Gastroesophageal sphincter (tissue), 4 donors: ENCODE data around the gene PRPF6. TPM values are rescaled to one million over a fixed set of nuclear protein-coding genes. Genes with fewer than 3 reads are reported as not detected.

Experiments
- ATAC-seq: fragments of 150-250 bp; one replicate; pipeline ENCODE4 v1.9.1; 2016; ENCODE audit warnings: mild to moderate bottlenecking, moderate library complexity
- H3K27ac ChIP-seq, 4 donors: fragments of 200-600 bp; sonication (generic) in 3 of 4; 1 replicate in 3 of 4; 2 replicates in 1 of 4; pipeline ENCODE4 v1.5.1; 2016 to 2019
- H3K27me3 ChIP-seq: fragments of 200-600 bp; sonication (generic); one replicate; pipeline ENCODE4 v1.5.1; 2019
- H3K36me3 ChIP-seq, 2 donors: fragments of 200-600 bp; sonication (generic); one replicate each; pipeline ENCODE4 v1.5.1; 2019; ENCODE audit warnings: control low read depth in 1 of 2
- H3K4me1 ChIP-seq, 3 donors: fragments of 200-600 bp; sonication (generic); 1 replicate in 2 of 3; 2 replicates in 1 of 3; pipeline ENCODE4 v1.5.1; 2016 to 2019; ENCODE audit warnings: control low read depth in 2 of 3
- H3K4me3 ChIP-seq, 2 donors: fragments of 200-600 bp; sonication (generic); one replicate each; pipeline ENCODE4 v1.5.1; 2019; ENCODE audit warnings: mild to moderate bottlenecking in 1 of 2, moderate library complexity in 1 of 2
- H3K9me3 ChIP-seq, 3 donors: fragments of 200-600 bp; sonication (generic); one replicate each; pipeline ENCODE4 v1.5.1; 2017 to 2019; ENCODE audit warnings: control low read depth in 2 of 3
- EP300 ChIP-seq: sonication (generic); formaldehyde crosslinking; IDR thresholded peaks from one replicate; pipeline ENCODE4 v1.6.1; 2017; ENCODE audit warnings: antibody characterized with exemption, mild to moderate bottlenecking
- POLR2A ChIP-seq, 2 donors: fragments of 450-650 bp; IDR thresholded peaks; one replicate each; pipeline ENCODE4 v1.6.1; 2017; ENCODE audit warnings: antibody characterized with exemption in 2 of 2, mild to moderate bottlenecking in 2 of 2, moderate library complexity in 1 of 2
- POLR2AphosphoS5 ChIP-seq: sonication (generic); formaldehyde crosslinking; IDR thresholded peaks from one replicate; pipeline ENCODE4 v1.6.1; 2017; ENCODE audit warnings: antibody characterized with exemption
- WGBS, 2 donors: methylation state at CpG; one replicate each; pipeline ENCODE4 v1.1.5; 2018; ENCODE audit warnings: low coverage in 1 of 2; 5-methylcytosine and 5-hydroxymethylcytosine counted together
- total RNA-seq, 4 donors: library from RNA; depleted of rRNA; stranded (reverse); fragments of >200 nt; gene quantifications; one replicate each; pipeline ENCODE4 v1.1.0, GENCODE V29; 2016
- TF ChIP-seq, protein P1 (sequence below), 4 experiments: fragments of 200-600 bp in 2 of 4; fragments of 450-650 bp in 2 of 4; sonication (generic) in 1 of 4; IDR thresholded peaks; one replicate each; pipeline ENCODE4 v1.5.1; 2017 to 2019; ENCODE audit warnings: antibody characterized with exemption in 4 of 4, mild to moderate bottlenecking in 2 of 4, moderate library complexity in 2 of 4

Gene PRPF6
- total RNA-seq, 4 donors from 2014 or later = 53.7 to 73.0 (median 67.6) TPM

DNA sequence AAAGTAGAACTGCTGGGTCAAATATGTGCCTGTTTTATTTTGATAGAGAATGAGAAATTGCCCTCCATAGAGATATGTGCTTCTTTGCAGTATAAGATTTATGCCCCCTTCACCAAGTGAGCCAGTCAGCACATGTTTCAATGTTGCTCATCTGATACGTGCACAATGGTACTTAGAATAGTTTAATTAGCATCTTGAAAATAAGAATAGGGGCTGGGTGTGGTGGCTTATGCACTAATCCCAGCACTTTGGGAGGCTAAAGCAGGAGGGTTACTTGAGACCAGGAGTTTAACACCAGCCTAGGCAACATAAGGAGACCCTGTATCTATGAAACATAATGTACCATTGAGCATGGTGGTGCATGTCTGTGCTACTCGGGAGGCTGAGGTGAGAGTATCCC lies 34.7 kb downstream of the PRPF6 start:
- no peaks in the 10 kb centered on the region for H3K9me3 ChIP-seq
- H3K36me3 ChIP-seq = peaks cover 0 to 92% of the 10 kb centered on the region in 2 donors
- 75 to 79% methylated on average over 2 of the region's 2 CpGs for WGBS, 2 donors
- no peak overlapping the region for H3K27ac ChIP-seq
- TF ChIP-seq POLR2AphosphoS5 = no peak
- TF ChIP-seq, protein P1, sequence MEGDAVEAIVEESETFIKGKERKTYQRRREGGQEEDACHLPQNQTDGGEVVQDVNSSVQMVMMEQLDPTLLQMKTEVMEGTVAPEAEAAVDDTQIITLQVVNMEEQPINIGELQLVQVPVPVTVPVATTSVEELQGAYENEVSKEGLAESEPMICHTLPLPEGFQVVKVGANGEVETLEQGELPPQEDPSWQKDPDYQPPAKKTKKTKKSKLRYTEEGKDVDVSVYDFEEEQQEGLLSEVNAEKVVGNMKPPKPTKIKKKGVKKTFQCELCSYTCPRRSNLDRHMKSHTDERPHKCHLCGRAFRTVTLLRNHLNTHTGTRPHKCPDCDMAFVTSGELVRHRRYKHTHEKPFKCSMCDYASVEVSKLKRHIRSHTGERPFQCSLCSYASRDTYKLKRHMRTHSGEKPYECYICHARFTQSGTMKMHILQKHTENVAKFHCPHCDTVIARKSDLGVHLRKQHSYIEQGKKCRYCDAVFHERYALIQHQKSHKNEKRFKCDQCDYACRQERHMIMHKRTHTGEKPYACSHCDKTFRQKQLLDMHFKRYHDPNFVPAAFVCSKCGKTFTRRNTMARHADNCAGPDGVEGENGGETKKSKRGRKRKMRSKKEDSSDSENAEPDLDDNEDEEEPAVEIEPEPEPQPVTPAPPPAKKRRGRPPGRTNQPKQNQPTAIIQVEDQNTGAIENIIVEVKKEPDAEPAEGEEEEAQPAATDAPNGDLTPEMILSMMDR (IDR thresholded peaks at IDR 0.05) = no peak
- H3K4me1 ChIP-seq = no peaks in the 10 kb centered on the region
- no peaks in the 10 kb centered on the region for H3K27me3 ChIP-seq
- no peak for ATAC-seq
- H3K4me3 ChIP-seq = no peak overlapping the region

DNA sequence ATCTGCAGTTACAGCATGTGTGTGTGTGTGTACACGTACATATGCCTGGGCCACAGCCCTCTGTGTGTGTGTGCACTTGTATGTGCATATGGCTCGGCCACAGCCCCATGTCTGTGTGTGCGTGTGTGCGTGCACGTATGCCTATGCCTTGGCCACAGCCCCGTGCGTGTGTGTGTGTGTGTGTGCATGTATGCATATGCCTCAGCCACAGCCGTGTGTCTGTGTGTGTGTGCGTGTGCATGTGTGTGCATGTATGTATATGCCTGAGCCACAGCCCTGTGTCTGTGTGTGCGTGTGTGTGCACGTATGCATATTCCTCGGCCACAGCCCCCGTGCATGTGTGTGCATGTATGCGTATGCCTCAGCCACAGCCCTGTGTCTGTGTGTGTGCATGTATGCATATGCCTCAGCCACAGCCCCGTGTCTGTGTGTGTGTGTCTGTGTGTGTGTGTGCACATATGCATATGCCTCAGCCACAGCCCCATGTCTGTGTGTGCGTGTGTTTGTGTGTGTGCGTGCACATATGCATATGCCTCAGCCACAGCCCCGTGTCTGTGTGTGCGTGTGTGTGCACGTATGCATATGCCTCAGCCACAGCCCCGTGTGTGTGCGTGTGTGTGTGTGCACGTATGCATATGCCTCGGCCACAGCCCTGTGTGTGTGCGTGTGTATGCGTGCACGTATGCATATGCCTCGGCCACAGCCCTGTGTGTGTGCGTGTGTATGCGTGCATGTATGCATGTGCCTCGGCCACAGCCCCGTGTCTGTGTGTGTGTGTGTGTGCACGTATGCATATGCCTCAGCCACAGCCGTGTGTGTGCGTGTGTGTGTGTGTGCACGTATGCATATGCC lies 40.4 kb downstream of the PRPF6 start:
- Histone ChIP-seq H3K27ac (no peak overlapping the region), H3K4me3 (no peak overlapping the region), H3K9me3 (no peaks in the 10 kb centered on the region), H3K27me3 (no peaks in the 10 kb centered on the region), H3K36me3 (peaks cover 0 to 100% of the 10 kb centered on the region in 2 donors), H3K4me1 (no peaks in the 10 kb centered on the region)
- 81 to 85% methylated on average over 11 of the region's 36 CpGs for WGBS, 2 donors
- no peak for ATAC-seq
- TF ChIP-seq POLR2A (IDR thresholded peaks at IDR 0.05) = no peak
- no peak for TF ChIP-seq EP300
- no peak for TF ChIP-seq POLR2AphosphoS5
- TF ChIP-seq, protein P1 (IDR thresholded peaks at IDR 0.05) = no peak

DNA sequence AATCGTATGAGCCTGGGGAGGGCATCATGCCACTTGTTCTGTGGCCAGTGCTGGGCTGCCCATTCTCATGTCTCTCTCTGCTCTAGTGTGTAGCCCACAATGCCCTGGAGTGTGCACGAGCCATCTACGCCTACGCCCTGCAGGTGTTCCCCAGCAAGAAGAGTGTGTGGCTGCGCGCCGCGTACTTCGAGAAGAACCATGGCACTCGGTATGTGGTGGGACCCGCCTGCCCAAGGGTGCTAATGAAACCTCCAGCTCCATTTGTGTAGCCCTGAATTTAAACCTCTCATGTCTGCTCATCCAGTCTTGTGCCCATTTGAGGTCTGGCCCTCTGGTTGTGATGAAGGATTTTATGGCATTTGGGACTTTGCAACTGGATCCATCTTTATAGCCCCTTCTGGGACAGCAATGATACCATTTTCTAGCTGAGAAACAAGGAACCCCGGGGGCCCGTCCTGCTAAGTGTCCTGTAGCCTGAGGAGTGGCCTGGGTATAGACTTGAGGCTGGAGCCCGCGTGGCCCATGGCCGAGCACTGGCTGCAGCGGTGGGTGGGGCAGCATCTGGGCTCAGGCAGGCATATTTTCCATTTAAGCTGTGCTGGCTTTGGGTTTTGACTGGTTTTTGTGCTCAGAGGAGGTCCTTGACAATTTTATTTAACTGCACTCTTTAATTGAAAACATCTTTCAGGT lies 41.9 kb downstream of the PRPF6 start:
- peaks cover 0 to 100% of the 10 kb centered on the region in 2 donors for H3K36me3 ChIP-seq
- no peak for ATAC-seq
- no peaks in the 10 kb centered on the region for H3K9me3 ChIP-seq
- no peak overlapping the region for H3K27ac ChIP-seq
- 100% methylated on average over 7 of the region's 17 CpGs; no CpG with 5 or more reads in 1 of the 2 donors for WGBS, 2 donors
- TF ChIP-seq POLR2A (IDR thresholded peaks at IDR 0.05) = no peak
- no peak for TF ChIP-seq POLR2AphosphoS5
- no peak for TF ChIP-seq EP300
- TF ChIP-seq, protein P1 (IDR thresholded peaks at IDR 0.05) = no peak
- no peak overlapping the region for H3K4me3 ChIP-seq
- H3K27me3 ChIP-seq = no peaks in the 10 kb centered on the region
- H3K4me1 ChIP-seq = no peaks in the 10 kb centered on the region

DNA sequence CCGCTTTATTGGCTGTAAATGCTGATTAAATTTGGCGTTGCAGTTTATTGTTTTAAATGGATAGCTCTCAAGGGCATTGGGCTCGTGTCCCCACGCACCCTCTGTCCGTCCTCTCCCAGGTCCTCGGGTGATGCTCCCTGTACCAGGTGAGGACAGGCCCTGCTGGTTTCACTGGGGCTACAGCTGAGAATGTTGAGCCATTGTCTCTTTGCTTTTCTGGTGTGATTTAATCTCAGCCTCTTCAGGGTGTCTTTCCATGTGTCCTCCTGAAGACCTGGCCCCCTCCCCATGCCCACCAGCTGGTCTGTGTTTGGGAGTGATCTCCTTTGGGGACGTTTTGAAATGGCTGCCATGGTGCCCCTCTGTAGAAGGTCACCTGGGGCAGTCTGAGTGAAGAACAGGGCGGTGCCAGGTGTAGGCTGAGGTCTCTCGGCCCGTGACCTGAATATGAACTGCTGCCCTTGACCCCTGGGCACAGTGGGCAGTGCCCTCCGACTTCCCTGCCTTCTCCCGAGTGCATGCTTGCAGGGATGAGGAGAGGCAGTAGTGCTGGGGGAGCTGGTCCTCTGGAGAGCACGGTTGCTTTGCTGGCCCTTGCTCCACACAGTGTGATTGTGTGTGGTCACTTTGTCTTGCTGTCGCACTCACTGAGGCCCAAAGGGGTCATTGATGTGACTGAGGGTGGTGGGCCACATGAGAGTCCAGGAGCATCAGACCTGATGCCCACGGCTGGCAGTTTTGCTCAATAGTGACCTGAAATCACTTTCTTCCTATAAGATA lies 42.6 kb downstream of the PRPF6 start:
- Histone ChIP-seq H3K27me3 (no peaks in the 10 kb centered on the region), H3K4me1 (no peaks in the 10 kb centered on the region), H3K4me3 (no peak overlapping the region), H3K36me3 (peaks cover 0 to 100% of the 10 kb centered on the region in 2 donors), H3K27ac (no peak overlapping the region), H3K9me3 (no peaks in the 10 kb centered on the region)
- WGBS, 2 donors = 83 to 84% methylated on average over 1 to 6 of the region's 15 CpGs
- TF ChIP-seq POLR2A (IDR thresholded peaks at IDR 0.05) = no peak
- TF ChIP-seq POLR2AphosphoS5 = no peak
- TF ChIP-seq, protein P1 (IDR thresholded peaks at IDR 0.05) = no peak
- no peak for ATAC-seq
